Keratinocyte (primary cell): ENCODE data around the gene PTPDC1. TPM values are rescaled to one million over a fixed set of nuclear protein-coding genes. Genes with fewer than 3 reads are reported as not detected.

Experiments used
- DNase-seq: peaks from one replicate; pipeline ENCODE4 v3.0.0-alpha.2; 2011; ENCODE audit warnings: low read depth, missing footprints, low spot score
- FAIRE-seq: peaks from 2 replicates; lab custom pipeline; 2011; peaks lifted over from hg19 to GRCh38; lab: Jason Lieb, UNC
- H2AFZ ChIP-seq: 2 replicates; pipeline ENCODE4 v1.6.0; 2012; ENCODE audit warnings: low read length, control low read depth, inconsistent platforms; ENCODE audit not compliant: control insufficient read depth
- H3K27ac ChIP-seq: 2 replicates; pipeline ENCODE4 v1.5.1; 2011; ENCODE audit warnings: low read length; ENCODE audit not compliant: control insufficient read depth, insufficient read depth
- H3K27me3 ChIP-seq: 3 replicates; pipeline ENCODE4 v1.6.0; 2011; ENCODE audit warnings: low read length; ENCODE audit not compliant: control insufficient read depth, insufficient read depth; ENCODE audit errors: extremely low read depth
- H3K36me3 ChIP-seq, 2 experiments: 2 replicates in 1 of 2; 3 replicates in 1 of 2; pipeline ENCODE4 v1.5.1; 2011; ENCODE audit warnings: low read length in 2 of 2, mild to moderate bottlenecking in 1 of 2; ENCODE audit not compliant: control insufficient read depth in 2 of 2, insufficient read depth in 2 of 2; ENCODE audit errors: extremely low read depth in 1 of 2
- H3K4me1 ChIP-seq: 3 replicates; pipeline ENCODE4 v1.5.1; 2011; ENCODE audit warnings: low read length; ENCODE audit not compliant: control insufficient read depth, insufficient read depth; ENCODE audit errors: extremely low read depth
- H3K4me2 ChIP-seq: 3 replicates; pipeline ENCODE4 v1.6.0; 2011; ENCODE audit warnings: low read depth, low read length; ENCODE audit not compliant: control insufficient read depth, insufficient read depth; ENCODE audit errors: extremely low read depth
- H3K4me3 ChIP-seq, 3 experiments: fragments of 200-600 bp in 1 of 3; sonication (generic) in 1 of 3; 2 replicates in 2 of 3; 3 replicates in 1 of 3; pipeline ENCODE4 v1.5.1; 2011 to 2016; ENCODE audit warnings: low read length in 3 of 3, mild to moderate bottlenecking in 3 of 3, control low read depth in 2 of 3, inconsistent platforms in 1 of 3, low read depth in 1 of 3, mixed read lengths in 1 of 3, mixed run types in 1 of 3, moderate library complexity in 1 of 3; ENCODE audit not compliant: control insufficient read depth in 2 of 3, insufficient read depth in 2 of 3; ENCODE audit errors: extremely low read depth in 1 of 3
- H3K79me2 ChIP-seq: 2 replicates; pipeline ENCODE4 v1.6.0; 2012; ENCODE audit warnings: low read length; ENCODE audit not compliant: control insufficient read depth, insufficient read depth
- H3K9ac ChIP-seq: 3 replicates; pipeline ENCODE4 v1.6.0; 2011; ENCODE audit warnings: low read length; ENCODE audit not compliant: control insufficient read depth, insufficient read depth; ENCODE audit errors: extremely low read depth
- H3K9me1 ChIP-seq: 3 replicates; pipeline ENCODE4 v1.6.0; 2011; ENCODE audit warnings: low read length; ENCODE audit not compliant: control insufficient read depth, insufficient read depth; ENCODE audit errors: extremely low read depth
- H3K9me3 ChIP-seq: 2 replicates; pipeline ENCODE4 v1.5.1; 2012; ENCODE audit warnings: low read depth, low read length; ENCODE audit not compliant: control insufficient read depth
- H4K20me1 ChIP-seq: 3 replicates; pipeline ENCODE4 v1.6.0; 2011; ENCODE audit warnings: low read length; ENCODE audit not compliant: control insufficient read depth, insufficient read depth; ENCODE audit errors: extremely low read depth
- EZH2 ChIP-seq: IDR thresholded peaks from one replicate; pipeline ENCODE4 v1.6.1; 2012; ENCODE audit warnings: inconsistent platforms, mild to moderate bottlenecking, low read length, moderate library complexity
- dilution Hi-C: fragments of 300-500 bp; cut with MboI; formaldehyde crosslinking; loops from one replicate; pipeline ENCODE4 v1.7.0; 2020; ENCODE audit warnings: low sequenced_read_pairs; ENCODE audit not compliant: extremely low pct_ligation_motif_present
- polyA plus RNA-seq, 5 experiments: library from polyadenylated mRNA; depleted of rRNA in 3 of 5; stranded (reverse) in 3 of 5; stranded (forward) in 1 of 5; unstranded in 1 of 5; fragments of >200 nt; gene quantifications; 1 replicate in 1 of 5; 2 replicates in 3 of 5; 3 replicates in 1 of 5; pipeline versions ENCODE4 v1.2.1 to v1.2.3, GENCODE V29; 2011 to 2012; ENCODE audit warnings: missing spikeins in 2 of 5, low read depth in 1 of 5, low replicate concordance in 1 of 5
- TF ChIP-seq, protein P1 (sequence below), 3 experiments: IDR thresholded peaks in 1 of 3; conservative IDR thresholded peaks in 1 of 3; optimal IDR thresholded peaks in 1 of 3; 2 replicates in 2 of 3; 3 replicates in 1 of 3; pipeline versions ENCODE3 to v1.5.1; 2011; ENCODE audit warnings: low read length in 3 of 3, mild to moderate bottlenecking in 3 of 3, moderate library complexity in 2 of 3, control low read depth in 1 of 3, inconsistent platforms in 1 of 3; ENCODE audit not compliant: insufficient read depth in 2 of 3; ENCODE audit errors: extremely low read depth in 1 of 3

The PTPDC1 gene
- polyA plus RNA-seq, 1 donor (not counting 4 experiments of a cell fraction or from before 2014, with no cell fraction given): 8.2 TPM

DNA sequence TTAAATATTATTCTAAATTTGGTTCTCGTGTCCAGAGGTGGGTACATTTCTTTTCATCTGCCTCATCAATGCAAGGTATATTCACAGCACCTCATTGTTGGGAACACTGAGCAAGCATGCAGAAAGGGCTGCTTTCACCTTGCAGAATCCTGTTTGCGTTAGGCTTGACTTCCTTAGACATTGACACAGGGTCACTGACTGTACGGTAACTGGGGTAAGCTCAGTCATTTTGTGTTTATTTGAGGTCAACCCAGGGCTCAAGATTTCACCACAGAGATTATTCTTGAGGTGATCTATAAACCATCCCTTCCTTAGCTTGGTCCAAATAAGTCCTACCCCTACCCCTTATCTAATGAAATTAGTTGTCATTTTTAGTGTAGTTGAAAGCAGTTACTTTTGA lies 1.7 kb upstream of the PTPDC1 start:
- no peak for DNase-seq
- no peak for TF ChIP-seq EZH2
- TF ChIP-seq, protein P1, sequence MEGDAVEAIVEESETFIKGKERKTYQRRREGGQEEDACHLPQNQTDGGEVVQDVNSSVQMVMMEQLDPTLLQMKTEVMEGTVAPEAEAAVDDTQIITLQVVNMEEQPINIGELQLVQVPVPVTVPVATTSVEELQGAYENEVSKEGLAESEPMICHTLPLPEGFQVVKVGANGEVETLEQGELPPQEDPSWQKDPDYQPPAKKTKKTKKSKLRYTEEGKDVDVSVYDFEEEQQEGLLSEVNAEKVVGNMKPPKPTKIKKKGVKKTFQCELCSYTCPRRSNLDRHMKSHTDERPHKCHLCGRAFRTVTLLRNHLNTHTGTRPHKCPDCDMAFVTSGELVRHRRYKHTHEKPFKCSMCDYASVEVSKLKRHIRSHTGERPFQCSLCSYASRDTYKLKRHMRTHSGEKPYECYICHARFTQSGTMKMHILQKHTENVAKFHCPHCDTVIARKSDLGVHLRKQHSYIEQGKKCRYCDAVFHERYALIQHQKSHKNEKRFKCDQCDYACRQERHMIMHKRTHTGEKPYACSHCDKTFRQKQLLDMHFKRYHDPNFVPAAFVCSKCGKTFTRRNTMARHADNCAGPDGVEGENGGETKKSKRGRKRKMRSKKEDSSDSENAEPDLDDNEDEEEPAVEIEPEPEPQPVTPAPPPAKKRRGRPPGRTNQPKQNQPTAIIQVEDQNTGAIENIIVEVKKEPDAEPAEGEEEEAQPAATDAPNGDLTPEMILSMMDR (optimal IDR thresholded peaks at IDR 0.05 in 1 of 3, IDR thresholded peaks at IDR 0.05 in 1 of 3, conservative IDR thresholded peaks at IDR 0.05 in 1 of 3; ENCODE audit: extremely low read depth in 1 of 3, insufficient read depth in 2 of 3, low read length in 3 of 3): no peak
- no peaks in the 10 kb centered on the region for H3K9me1 ChIP-seq
- H3K4me1 ChIP-seq: peaks cover 17% of the 10 kb centered on the region
- H4K20me1 ChIP-seq: no peaks in the 10 kb centered on the region
- H3K79me2 ChIP-seq: no peaks in the 10 kb centered on the region
- dilution Hi-C loops: no loop called here
- H3K4me3 ChIP-seq: no peak overlapping the region
- FAIRE-seq: no peak
- no peak overlapping the region for H2AFZ ChIP-seq
- no peaks in the 10 kb centered on the region for H3K9me3 ChIP-seq
- no peaks in the 10 kb centered on the region for H3K27me3 ChIP-seq
- H3K4me2 ChIP-seq: no peak overlapping the region
- H3K9ac ChIP-seq: no peak overlapping the region
- H3K36me3 ChIP-seq: peaks cover 0 to 4% of the 10 kb centered on the region in 2 experiments
- H3K27ac ChIP-seq: no peak overlapping the region

DNA sequence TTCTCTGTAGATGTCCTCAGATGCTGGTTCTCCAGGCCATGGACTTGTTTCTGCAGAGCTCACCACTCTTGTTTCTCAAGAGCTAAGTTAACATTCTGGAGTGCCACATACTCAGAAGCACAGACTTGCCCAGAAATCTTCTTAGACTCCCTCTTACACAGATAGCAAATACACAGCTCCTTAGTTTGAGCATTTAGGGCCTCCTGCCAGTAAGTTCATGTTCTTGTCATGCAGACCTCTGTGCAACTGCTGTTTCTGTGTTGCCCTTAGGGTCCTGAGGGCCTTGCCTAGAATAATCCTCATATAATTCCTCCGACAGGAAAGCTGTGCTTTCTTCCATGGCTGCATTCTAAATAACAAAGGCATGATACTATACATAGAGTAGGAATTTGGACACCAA lies 1.3 kb upstream of the PTPDC1 start:
- Histone ChIP-seq H3K4me2 (no peak overlapping the region), H3K27me3 (no peaks in the 10 kb centered on the region), H4K20me1 (no peaks in the 10 kb centered on the region), H3K9me1 (no peaks in the 10 kb centered on the region), H3K36me3 (peaks cover 0 to 4% of the 10 kb centered on the region in 2 experiments), H2AFZ (no peak overlapping the region), H3K9me3 (no peaks in the 10 kb centered on the region), H3K27ac (no peak overlapping the region), H3K4me1 (peaks cover 17% of the 10 kb centered on the region), H3K4me3 (no peak overlapping the region), H3K79me2 (no peaks in the 10 kb centered on the region), H3K9ac (no peak overlapping the region)
- dilution Hi-C loops: no loop called here
- FAIRE-seq (no peak), DNase-seq (no peak)
- TF ChIP-seq, protein P1 (optimal IDR thresholded peaks at IDR 0.05 in 1 of 3, IDR thresholded peaks at IDR 0.05 in 1 of 3, conservative IDR thresholded peaks at IDR 0.05 in 1 of 3; ENCODE audit: extremely low read depth in 1 of 3, insufficient read depth in 2 of 3, low read length in 3 of 3): no peak
- TF ChIP-seq EZH2: no peak
